HepG2 (cell line): ENCODE results near the gene XRCC1. TPM values are rescaled to one million over a fixed set of nuclear protein-coding genes. Genes with fewer than 3 reads are reported as not detected.

Experiments used
- AKAP8 ChIP-seq: sonication (generic); formaldehyde crosslinking; IDR thresholded peaks from 2 replicates; pipeline ENCODE4 v1.5.1; 2020; ENCODE audit warnings: mild to moderate bottlenecking, missing genetic modification reagents
- CHD2 ChIP-seq: IDR thresholded peaks from 2 replicates; pipeline ENCODE4 v1.6.1; 2011; ENCODE audit warnings: low read depth, low read length, improper control_type of control experiment
- NFE2 ChIP-seq: sonication (generic); formaldehyde crosslinking; IDR thresholded peaks from 2 replicates; pipeline ENCODE4 v1.4.0; 2020; ENCODE audit warnings: missing genetic modification reagents
- PHF5A ChIP-seq: IDR thresholded peaks from one replicate; pipeline ENCODE4 v1.6.1; 2018; ENCODE audit warnings: low read depth, missing genetic modification reagents; ENCODE audit not compliant: unreplicated experiment
- RAD21 ChIP-seq: fragments of 450-650 bp; formaldehyde crosslinking; IDR thresholded peaks from 2 replicates; pipeline ENCODE4 v1.5.0; 2020; ENCODE audit warnings: mild to moderate bottlenecking
- SAP130 ChIP-seq: IDR thresholded peaks from 2 replicates; pipeline ENCODE4 v1.6.1; 2016; ENCODE audit warnings: low read depth
- SATB2 ChIP-seq: sonication (generic); formaldehyde crosslinking; IDR thresholded peaks from 2 replicates; pipeline ENCODE4 v1.5.0; 2020; ENCODE audit warnings: missing genetic modification reagents
- SUZ12 ChIP-seq: fragments of 150-350 bp; IDR thresholded peaks from 2 replicates; pipeline ENCODE4 v1.6.1; 2014; ENCODE audit warnings: low read depth, low read length
- ZFX ChIP-seq: sonication (generic); formaldehyde crosslinking; IDR thresholded peaks from 2 replicates; pipeline ENCODE4 v1.4.0; 2020; ENCODE audit warnings: mild to moderate bottlenecking, low read depth, missing genetic modification reagents, moderate library complexity
- ZNF292 ChIP-seq: sonication (generic); formaldehyde crosslinking; IDR thresholded peaks from 2 replicates; pipeline ENCODE4 v1.8.1; 2022; ENCODE audit warnings: mild to moderate bottlenecking, low read depth, missing genetic modification reagents, borderline replicate concordance
- ZNF350 ChIP-seq: sonication (generic); formaldehyde crosslinking; IDR thresholded peaks from 2 replicates; pipeline ENCODE4 v1.4.0; 2020; ENCODE audit warnings: mild to moderate bottlenecking, low read depth, missing genetic modification reagents, borderline replicate concordance
- ZNF674 ChIP-seq: sonication (generic); formaldehyde crosslinking; IDR thresholded peaks from 2 replicates; pipeline ENCODE4 v1.5.0; 2020; ENCODE audit warnings: low read depth, mild to moderate bottlenecking, missing genetic modification reagents
- polyA plus RNA-seq, 8 experiments: library from polyadenylated mRNA; depleted of rRNA in 3 of 8; stranded (reverse) in 7 of 8; unstranded in 1 of 8; fragments of >200 nt; fragmentation: Illumina TruSeq in 4 of 8; extraction: Trizol in 4 of 8; gene quantifications; 2 replicates each; pipeline versions ENCODE4 v1.2.1 to v1.2.3, GENCODE V29; 2011 to 2016; ENCODE audit warnings: low read depth in 4 of 8, missing spikeins in 1 of 8, mixed read lengths in 1 of 8; ENCODE audit not compliant: insufficient read depth in 1 of 8
- total RNA-seq, 5 experiments: library from RNA; depleted of rRNA; stranded (reverse); fragments of >200 nt; fragmentation: Illumina TruSeq; extraction: Trizol; gene quantifications; 2 replicates each; pipeline ENCODE4 v1.2.3, GENCODE V29; 2016; ENCODE audit warnings: low read depth in 1 of 5
- TF ChIP-seq, protein P1 (sequence below): sonication (generic); formaldehyde crosslinking; IDR thresholded peaks from 2 replicates; pipeline ENCODE4 v1.8.0; 2022; ENCODE audit warnings: mild to moderate bottlenecking, missing genetic modification reagents; ENCODE audit not compliant: insufficient replicate concordance
- TF ChIP-seq, protein P2 (sequence below): IDR thresholded peaks from 2 replicates; pipeline ENCODE4 v1.6.1; 2016
- TF ChIP-seq, protein P3 (sequence below): sonication (generic); formaldehyde crosslinking; IDR thresholded peaks from 2 replicates; pipeline ENCODE4 v1.5.0; 2020; ENCODE audit warnings: missing genetic modification reagents
- TF ChIP-seq, protein P4 (sequence below): sonication (generic); formaldehyde crosslinking; IDR thresholded peaks from 2 replicates; pipeline ENCODE4 v1.4.0; 2020; ENCODE audit warnings: low read depth, mild to moderate bottlenecking, missing genetic modification reagents
- TF ChIP-seq, protein P5 (sequence below): sonication (generic); formaldehyde crosslinking; IDR thresholded peaks from 2 replicates; pipeline ENCODE4 v1.8.1; 2023; ENCODE audit warnings: mild to moderate bottlenecking, inconsistent platforms, moderate library complexity, missing genetic modification reagents, borderline replicate concordance
- TF ChIP-seq, protein P6 (sequence below): sonication (generic); formaldehyde crosslinking; IDR thresholded peaks from 2 replicates; pipeline ENCODE4 v1.8.0; 2022; ENCODE audit warnings: missing genetic modification reagents, mild to moderate bottlenecking, moderate library complexity, borderline replicate concordance

The XRCC1 gene
- total and polyA plus RNA-seq, 2 of the 13 experiments (the other 11 are each of a cell fraction or from before 2014, with no cell fraction given): 24.7 to 26.3 TPM

DNA sequence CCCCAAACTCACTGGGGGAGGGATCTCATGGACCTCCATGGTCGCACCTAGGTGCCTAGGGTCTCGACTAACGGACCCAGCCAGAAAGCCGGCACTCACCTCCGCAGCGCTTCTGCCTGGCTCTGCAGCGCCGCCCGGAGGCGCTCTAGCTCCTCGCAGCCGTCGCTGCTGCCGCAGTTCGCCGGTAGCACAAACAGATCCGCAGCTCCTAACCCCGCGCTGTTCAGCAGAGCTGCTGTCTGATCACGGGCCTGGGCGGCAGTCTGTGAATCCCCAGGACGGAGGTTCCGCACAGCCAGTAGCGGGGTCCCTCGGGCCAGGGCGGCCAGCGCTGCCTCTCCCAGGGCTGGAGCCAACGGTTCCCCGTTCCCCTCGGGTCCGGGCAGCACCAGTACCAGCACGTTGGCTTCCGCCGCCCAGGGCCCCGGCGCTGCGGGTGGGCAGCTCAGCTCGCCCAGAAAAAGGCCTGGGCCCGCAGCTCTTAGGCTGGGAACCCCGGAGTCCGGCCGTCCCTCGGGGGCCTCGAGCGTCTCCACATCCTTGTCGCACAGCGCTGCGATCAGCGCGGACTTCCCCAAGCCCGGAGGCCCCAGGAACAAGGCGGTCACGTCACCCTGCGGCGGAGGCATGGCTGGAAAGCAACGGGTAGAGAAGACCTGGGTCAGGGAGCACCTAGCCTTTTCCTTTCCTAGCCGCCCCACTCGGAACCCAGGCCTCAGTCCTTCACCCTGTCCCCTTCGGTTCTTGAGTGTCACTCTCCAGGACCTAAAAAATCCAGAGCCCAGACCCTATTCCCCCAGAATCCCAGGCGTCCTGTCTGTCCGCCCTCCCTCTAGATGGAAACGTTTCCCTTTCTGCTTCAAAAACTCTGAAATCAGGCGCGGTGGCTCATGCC, 19.6 kb upstream of the XRCC1 start (continued):
- TF ChIP-seq, protein P1, sequence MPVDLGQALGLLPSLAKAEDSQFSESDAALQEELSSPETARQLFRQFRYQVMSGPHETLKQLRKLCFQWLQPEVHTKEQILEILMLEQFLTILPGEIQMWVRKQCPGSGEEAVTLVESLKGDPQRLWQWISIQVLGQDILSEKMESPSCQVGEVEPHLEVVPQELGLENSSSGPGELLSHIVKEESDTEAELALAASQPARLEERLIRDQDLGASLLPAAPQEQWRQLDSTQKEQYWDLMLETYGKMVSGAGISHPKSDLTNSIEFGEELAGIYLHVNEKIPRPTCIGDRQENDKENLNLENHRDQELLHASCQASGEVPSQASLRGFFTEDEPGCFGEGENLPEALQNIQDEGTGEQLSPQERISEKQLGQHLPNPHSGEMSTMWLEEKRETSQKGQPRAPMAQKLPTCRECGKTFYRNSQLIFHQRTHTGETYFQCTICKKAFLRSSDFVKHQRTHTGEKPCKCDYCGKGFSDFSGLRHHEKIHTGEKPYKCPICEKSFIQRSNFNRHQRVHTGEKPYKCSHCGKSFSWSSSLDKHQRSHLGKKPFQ (CRISPR knock-in tag): peak; percentile 12
- TF ChIP-seq SATB2 (no peak), RAD21 (CRISPR knock-in tag) (peak; percentile 88), CHD2 (no peak), SAP130 (CRISPR knock-in tag) (peak; percentile 66), ZNF292 (no peak), ZNF674 (CRISPR knock-in tag) (0 out of 2 replicates have a peak, but pooled peaks have one; percentile 22), NFE2 (no peak), PHF5A (CRISPR knock-in tag) (no peak), AKAP8 (CRISPR knock-in tag) (no peak), ZNF350 (0 out of 2 replicates have a peak, but pooled peaks have one; percentile 45), SUZ12 (no peak), ZFX (CRISPR knock-in tag) (peak; percentile 53)
- TF ChIP-seq, protein P2, sequence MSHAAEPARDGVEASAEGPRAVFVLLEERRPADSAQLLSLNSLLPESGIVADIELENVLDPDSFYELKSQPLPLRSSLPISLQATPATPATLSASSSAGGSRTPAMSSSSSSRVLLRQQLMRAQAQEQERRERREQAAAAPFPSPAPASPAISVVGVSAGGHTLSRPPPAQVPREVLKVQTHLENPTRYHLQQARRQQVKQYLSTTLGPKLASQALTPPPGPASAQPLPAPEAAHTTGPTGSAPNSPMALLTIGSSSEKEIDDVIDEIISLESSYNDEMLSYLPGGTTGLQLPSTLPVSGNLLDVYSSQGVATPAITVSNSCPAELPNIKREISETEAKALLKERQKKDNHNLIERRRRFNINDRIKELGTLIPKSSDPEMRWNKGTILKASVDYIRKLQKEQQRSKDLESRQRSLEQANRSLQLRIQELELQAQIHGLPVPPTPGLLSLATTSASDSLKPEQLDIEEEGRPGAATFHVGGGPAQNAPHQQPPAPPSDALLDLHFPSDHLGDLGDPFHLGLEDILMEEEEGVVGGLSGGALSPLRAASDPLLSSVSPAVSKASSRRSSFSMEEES (CRISPR knock-in tag): no peak
- TF ChIP-seq, protein P3, sequence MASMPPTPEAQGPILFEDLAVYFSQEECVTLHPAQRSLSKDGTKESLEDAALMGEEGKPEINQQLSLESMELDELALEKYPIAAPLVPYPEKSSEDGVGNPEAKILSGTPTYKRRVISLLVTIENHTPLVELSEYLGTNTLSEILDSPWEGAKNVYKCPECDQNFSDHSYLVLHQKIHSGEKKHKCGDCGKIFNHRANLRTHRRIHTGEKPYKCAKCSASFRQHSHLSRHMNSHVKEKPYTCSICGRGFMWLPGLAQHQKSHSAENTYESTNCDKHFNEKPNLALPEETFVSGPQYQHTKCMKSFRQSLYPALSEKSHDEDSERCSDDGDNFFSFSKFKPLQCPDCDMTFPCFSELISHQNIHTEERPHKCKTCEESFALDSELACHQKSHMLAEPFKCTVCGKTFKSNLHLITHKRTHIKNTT (CRISPR knock-in tag): no peak
- TF ChIP-seq, protein P4, sequence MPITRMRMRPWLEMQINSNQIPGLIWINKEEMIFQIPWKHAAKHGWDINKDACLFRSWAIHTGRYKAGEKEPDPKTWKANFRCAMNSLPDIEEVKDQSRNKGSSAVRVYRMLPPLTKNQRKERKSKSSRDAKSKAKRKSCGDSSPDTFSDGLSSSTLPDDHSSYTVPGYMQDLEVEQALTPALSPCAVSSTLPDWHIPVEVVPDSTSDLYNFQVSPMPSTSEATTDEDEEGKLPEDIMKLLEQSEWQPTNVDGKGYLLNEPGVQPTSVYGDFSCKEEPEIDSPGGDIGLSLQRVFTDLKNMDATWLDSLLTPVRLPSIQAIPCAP (CRISPR knock-in tag): no peak
- TF ChIP-seq, protein P5, sequence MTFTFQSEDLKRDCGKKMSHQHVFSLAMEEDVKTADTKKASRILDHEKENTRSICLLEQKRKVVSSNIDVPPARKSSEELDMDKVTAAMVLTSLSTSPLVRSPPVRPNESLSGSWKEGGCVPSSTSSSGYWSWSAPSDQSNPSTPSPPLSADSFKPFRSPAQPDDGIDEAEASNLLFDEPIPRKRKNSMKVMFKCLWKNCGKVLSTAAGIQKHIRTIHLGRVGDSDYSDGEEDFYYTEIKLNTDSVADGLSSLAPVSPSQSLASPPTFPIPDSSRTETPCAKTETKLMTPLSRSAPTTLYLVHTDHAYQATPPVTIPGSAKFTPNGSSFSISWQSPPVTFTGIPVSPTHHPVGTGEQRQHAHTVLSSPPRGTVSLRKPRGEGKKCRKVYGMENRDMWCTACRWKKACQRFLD (CRISPR knock-in tag): no peak
- TF ChIP-seq, protein P6, sequence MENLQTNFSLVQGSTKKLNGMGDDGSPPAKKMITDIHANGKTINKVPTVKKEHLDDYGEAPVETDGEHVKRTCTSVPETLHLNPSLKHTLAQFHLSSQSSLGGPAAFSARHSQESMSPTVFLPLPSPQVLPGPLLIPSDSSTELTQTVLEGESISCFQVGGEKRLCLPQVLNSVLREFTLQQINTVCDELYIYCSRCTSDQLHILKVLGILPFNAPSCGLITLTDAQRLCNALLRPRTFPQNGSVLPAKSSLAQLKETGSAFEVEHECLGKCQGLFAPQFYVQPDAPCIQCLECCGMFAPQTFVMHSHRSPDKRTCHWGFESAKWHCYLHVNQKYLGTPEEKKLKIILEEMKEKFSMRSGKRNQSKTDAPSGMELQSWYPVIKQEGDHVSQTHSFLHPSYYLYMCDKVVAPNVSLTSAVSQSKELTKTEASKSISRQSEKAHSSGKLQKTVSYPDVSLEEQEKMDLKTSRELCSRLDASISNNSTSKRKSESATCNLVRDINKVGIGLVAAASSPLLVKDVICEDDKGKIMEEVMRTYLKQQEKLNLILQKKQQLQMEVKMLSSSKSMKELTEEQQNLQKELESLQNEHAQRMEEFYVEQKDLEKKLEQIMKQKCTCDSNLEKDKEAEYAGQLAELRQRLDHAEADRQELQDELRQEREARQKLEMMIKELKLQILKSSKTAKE (CRISPR knock-in tag): no peak
